HG02885 (cell line): ENCODE results near the gene COX7A2L.
A peak's percentile ranks its signal among the peaks of the same experiment; 100 is the strongest.
"Not testable (repeated sequence)": the region's sequence is repeated elsewhere in the genome, so short reads cannot be mapped to it uniquely, and the experiment has no call there.

Source experiments
- ATAC-seq: cut with Tn5 transposase; IDR thresholded peaks from one replicate; pipeline ENCODE4 v1.9.1; 2021; ENCODE audit warnings: mild to moderate bottlenecking; ENCODE audit not compliant: unreplicated experiment, poor library complexity

Gene COX7A2L

DNA sequence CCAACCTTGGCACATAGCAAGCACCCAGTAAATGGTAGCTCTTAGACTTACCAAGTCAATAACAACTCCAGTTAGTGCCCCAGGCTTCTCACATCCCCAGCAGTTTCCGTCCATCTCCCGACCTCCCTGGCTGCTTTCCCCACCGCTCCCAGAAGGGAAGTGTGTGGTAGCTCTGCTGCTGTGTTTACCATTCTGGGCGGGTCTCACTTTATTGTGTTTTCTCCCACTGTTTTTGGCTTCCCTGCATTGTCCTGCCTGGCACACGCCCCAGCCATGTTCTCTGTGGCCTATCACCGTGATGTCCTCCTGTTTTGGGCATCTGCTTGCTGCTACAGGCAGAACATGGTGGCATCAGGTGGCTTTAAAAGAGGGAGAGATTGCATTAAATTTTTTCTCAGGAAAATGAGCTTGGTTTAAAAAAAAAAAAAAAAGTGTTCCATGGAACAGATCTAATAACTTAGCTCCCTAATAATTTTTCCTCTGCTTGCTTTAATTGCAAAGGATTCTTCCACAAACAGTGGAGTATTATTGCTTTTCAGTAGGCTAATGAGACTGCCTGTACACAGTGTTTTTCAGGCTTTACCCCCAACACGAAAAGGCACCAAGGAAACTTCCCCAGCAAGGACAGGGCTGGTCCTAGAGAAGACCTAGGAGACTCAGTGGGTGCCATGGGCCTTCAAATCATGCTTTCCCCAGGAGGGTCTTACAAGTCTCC, 8.0 kb upstream of the COX7A2L start:
- no peak for ATAC-seq

GRCh38 chr2:42367835-42368234, 6.8 kb upstream of the COX7A2L start:
- ATAC-seq: no peak

DNA sequence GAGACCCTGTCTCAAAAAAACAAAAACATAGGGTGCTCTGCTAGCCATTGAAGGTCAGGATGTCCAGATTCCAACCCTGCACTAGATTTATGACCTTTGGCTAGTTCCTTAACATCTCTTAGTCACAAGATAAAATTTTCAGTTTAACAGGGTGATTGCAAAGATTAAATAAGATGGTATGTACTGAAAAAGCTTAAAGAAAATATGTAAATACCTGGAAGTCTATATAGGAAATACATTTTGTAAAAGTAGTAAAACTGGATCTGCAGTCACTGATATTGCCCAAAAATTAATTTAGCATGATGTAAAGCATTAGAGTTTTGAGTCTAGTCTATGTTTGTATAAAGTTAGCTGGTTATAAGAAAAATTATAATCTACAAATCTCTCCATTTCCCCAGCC, 5.4 kb upstream of the COX7A2L start:
- ATAC-seq: no peak

- ATAC-seq: no peak
Observed at GRCh38 chr2:42364658-42365057, 3.6 kb upstream of the COX7A2L start.

DNA sequence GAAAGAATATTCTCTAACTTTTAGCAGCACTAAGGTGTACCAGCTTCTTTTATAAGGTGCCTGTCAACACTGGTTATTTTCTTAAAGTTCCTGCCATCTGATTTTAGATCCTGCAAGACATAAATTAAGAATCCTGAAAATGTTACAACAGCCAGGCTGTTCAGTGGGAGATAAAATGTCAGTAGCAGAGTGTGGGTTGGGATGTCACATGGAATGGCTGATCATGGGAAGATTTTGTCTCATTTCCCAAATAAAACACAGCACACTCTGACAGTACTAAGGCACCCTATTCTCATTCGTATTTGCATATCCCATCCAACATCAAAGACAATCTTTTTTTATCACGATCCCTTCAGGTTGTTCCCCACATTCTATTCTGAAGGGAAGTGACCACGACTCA, 2.4 kb upstream of the COX7A2L start:
- ATAC-seq: no peak

GRCh38 chr2:42361728-42362283, 789 bp upstream of the COX7A2L start:
- no peak for ATAC-seq

GRCh38 chr2:42360493-42360889, 526 bp downstream of the COX7A2L start:
- ATAC-seq: no peak

- ATAC-seq: no peak
Observed at GRCh38 chr2:42359965-42360483, 993 bp downstream of the COX7A2L start.

DNA sequence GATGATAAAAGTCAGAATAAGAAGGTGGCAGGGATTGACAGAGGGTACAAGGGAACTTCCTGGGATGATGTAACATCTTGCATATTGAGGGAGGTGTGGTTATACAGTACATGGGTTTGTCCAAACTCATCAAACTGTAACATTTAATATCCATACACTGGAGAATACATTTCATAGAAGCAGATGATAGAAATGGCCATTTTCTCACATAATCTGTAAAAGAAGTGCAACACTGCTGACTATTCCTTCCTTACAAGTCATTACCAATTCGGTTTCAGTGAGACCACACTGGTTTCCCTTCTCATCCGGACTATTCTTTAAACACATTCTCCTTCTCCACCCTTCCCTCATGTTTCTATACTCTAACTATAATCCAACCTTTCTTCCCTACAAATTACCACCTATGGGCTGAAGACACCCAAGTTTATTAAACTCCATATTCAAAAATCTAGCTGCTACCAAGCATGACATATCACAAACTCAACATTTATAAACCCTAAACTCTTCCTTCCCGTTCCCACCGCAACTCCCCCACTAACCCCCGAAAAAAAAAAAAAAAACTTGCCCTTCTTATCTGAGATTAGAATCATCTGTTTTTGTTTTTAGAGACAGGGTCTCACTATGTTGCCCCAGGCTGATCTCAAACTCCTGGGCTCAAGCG, 1.6 kb downstream of the COX7A2L start:
- no peak for ATAC-seq

- no peak for ATAC-seq
Observed at GRCh38 chr2:42353792-42354429, 7.1 kb downstream of the COX7A2L start.

DNA sequence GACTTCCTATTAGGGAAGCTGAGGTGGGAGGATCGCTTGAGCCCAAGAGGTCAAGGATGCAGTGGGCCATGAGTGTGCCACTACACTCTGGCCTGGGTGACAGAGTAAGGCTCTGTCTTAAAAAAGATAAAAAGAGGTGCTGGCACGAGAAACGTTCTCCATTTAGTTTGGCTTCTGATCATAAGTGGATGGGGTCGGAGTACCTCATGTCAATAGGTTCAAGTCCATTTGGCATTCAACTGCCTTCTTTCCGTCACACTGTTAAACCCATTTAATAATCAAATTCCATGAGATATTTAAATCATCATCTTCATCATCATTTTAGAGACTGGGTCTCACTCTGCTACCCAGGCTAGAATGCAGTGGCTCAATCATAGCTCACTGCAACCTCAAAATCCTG, 9.2 kb downstream of the COX7A2L start:
- ATAC-seq: no peak

GRCh38 chr2:42350434-42351063, 10.5 kb downstream of the COX7A2L start:
- no peak for ATAC-seq

- no peak for ATAC-seq
Observed at GRCh38 chr2:42348113-42348805, 12.8 kb downstream of the COX7A2L start.

- ATAC-seq: not testable (repeated sequence)
Observed at GRCh38 chr2:42347518-42347917, 13.5 kb downstream of the COX7A2L start.

DNA sequence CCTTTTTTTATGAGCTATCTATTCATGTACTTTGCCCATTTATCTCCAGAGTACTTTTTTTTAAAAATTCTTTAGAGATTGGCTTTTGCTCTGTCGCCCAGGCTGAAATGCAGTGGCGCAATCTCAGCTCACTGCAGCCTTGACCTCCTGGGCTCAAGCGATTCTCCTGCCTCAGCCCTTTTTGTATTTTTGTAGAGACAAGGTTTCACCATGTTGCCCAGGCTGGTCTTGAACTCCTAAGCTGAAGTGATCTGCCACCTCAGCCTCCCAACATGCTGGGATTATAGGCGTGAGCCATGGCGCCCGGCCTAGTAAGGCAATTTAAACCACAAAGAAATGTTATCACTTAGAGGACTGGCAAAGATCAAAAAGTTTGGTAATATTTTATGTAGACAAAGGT, 14.2 kb downstream of the COX7A2L start:
- not testable (repeated sequence) for ATAC-seq

- no peak for ATAC-seq
Observed at GRCh38 chr2:42345986-42346385, 15.0 kb downstream of the COX7A2L start.

- ATAC-seq: peak; percentile 9
Observed at GRCh38 chr2:42342795-42343241, 18.2 kb downstream of the COX7A2L start.

GRCh38 chr2:42342061-42342794, 18.8 kb downstream of the COX7A2L start:
- peak; percentile 76 for ATAC-seq

DNA sequence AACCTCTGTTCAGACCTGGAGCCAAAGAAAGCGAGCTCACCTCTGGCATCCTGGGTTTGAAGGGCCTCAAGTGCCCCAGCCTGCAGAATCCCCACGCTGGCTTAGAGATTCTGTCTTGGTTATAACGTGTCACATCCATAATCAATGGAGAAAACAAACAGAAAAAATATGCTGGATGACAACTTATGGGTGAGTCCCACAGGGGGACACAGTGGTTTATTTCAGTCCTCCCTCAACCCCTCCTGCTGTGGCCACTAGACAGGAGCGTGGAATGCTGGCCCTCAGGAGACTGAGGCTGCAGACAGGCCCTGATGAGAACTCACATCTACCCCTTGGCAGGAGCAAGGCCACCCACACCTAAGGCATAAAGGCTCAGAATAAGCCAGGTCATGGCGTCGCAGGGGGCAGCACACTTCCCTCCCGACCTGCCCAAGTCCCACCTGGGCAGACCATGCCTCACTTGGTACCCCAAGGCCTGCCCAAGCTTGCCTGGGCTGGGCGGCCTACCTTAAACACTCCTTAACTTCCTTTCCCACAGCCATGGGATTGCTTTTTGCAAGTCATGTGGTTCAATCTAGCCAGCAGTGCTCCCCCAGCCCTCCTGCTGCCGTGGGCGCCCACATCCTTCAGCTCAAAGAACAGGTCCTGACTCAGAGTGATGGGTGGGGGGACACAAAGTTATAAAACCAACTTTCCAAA, 19.9 kb downstream of the COX7A2L start:
- ATAC-seq: no peak
